ENCODE results near the gene SGSM2.
A peak's percentile ranks its signal among the peaks of the same experiment; 100 is the strongest.

SGSM2 gene

GRCh38 chr17:2416010-2416734, 78.9 kb downstream of the SGSM2 start:
- no peak overlapping the region for H3K4me3 ChIP-seq (ENCODE audit: low read depth, low read length)
- DNase-seq (ENCODE audit: low read depth, low spot score), result peak; percentile 91
- TF ChIP-seq CTCF (IDR thresholded peaks at IDR 0.05; ENCODE audit: low read depth, low read length), result peak; percentile 93
- in situ Hi-C loops (cut with HindIII; ENCODE audit: low sequenced_read_pairs), result no loop called here

GRCh38 chr17:2418572-2418971, 81.3 kb downstream of the SGSM2 start:
- in situ Hi-C loops (cut with HindIII; ENCODE audit: low sequenced_read_pairs), result no loop called here
- no peak for TF ChIP-seq CTCF (IDR thresholded peaks at IDR 0.05; ENCODE audit: low read depth, low read length)
- DNase-seq (ENCODE audit: low read depth, low spot score), result no peak
- no peak overlapping the region for H3K4me3 ChIP-seq (ENCODE audit: low read depth, low read length)

- in situ Hi-C loops (cut with HindIII; ENCODE audit: low sequenced_read_pairs), result no loop called here
- no peak for TF ChIP-seq CTCF (IDR thresholded peaks at IDR 0.05; ENCODE audit: low read depth, low read length)
- no peak for DNase-seq (ENCODE audit: low read depth, low spot score)
- no peak overlapping the region for H3K4me3 ChIP-seq (ENCODE audit: low read depth, low read length)
Measured at GRCh38 chr17:2419486-2419885, 82.2 kb downstream of the SGSM2 start.

- in situ Hi-C loops (cut with HindIII; ENCODE audit: low sequenced_read_pairs), result no loop called here
- H3K4me3 ChIP-seq (ENCODE audit: low read depth, low read length), result no peak overlapping the region
- no peak for DNase-seq (ENCODE audit: low read depth, low spot score)
- no peak for TF ChIP-seq CTCF (IDR thresholded peaks at IDR 0.05; ENCODE audit: low read depth, low read length)
Measured at GRCh38 chr17:2420176-2420575, 82.9 kb downstream of the SGSM2 start.

- TF ChIP-seq CTCF (IDR thresholded peaks at IDR 0.05; ENCODE audit: low read depth, low read length), result peak; percentile 11
- H3K4me3 ChIP-seq (ENCODE audit: low read depth, low read length), result no peak overlapping the region
- DNase-seq (ENCODE audit: low read depth, low spot score), result no peak
- in situ Hi-C loops (cut with HindIII; ENCODE audit: low sequenced_read_pairs), result no loop called here
Measured at GRCh38 chr17:2421315-2422147, 84.2 kb downstream of the SGSM2 start.

GRCh38 chr17:2423271-2423670, 86.0 kb downstream of the SGSM2 start:
- no peak for DNase-seq (ENCODE audit: low read depth, low spot score)
- TF ChIP-seq CTCF (IDR thresholded peaks at IDR 0.05; ENCODE audit: low read depth, low read length), result no peak
- H3K4me3 ChIP-seq (ENCODE audit: low read depth, low read length), result no peak overlapping the region
- in situ Hi-C loops (cut with HindIII; ENCODE audit: low sequenced_read_pairs), result no loop called here

Data from astrocyte of the spinal cord (primary cell).